K562 (cell line): Measurements from ENCODE around the gene FOSL2. TPM values are rescaled to one million over a fixed set of nuclear protein-coding genes. Genes with fewer than 3 reads are reported as not detected.

Experiments used
- ATAC-seq: fragments of 200-7000 bp; cut with Tn5 transposase; 3 replicates; pipeline ENCODE4 v1.9.1; 2020; ENCODE audit warnings: moderate library complexity
- BruUV-seq: library from RNA; stranded (reverse); fragments of 400-500 nt; replicated peaks from 2 replicates; lab custom pipeline; 2021; lab: Mats Ljungman, UMichigan
- CTCF ChIA-PET: fragments of 300-600 bp; formaldehyde crosslinking; extraction: SDS; loops from one replicate; lab custom pipeline; 2021; ENCODE audit warnings: low intra/inter-chr PET ratio; lab: Yijun Ruan, JAX
- POLR2A ChIA-PET: fragments of 300-600, 350-650 bp; sonication (Branson Sonifier 250); formaldehyde crosslinking; extraction: SDS; loops from one replicate; lab custom pipeline; 2021; ENCODE audit warnings: antibody characterized with exemption, inconsistent platforms; lab: Yijun Ruan, JAX
- DNase-seq, 4 experiments: peaks; one replicate each; pipeline versions ENCODE4 v3.0.0 to v3.0.0-alpha.2; 2011 to 2018; ENCODE audit warnings: low spot score in 3 of 4, mixed read lengths in 3 of 4; ENCODE audit errors: extremely low read depth in 1 of 4
- FAIRE-seq: peaks from 2 replicates; lab custom pipeline; 2011; peaks lifted over from hg19 to GRCh38; lab: Jason Lieb, UNC
- H2AFZ ChIP-seq: 2 replicates; pipeline ENCODE4 v1.6.0; 2011; ENCODE audit warnings: low read depth, low read length, control low read depth, inconsistent platforms
- H3K27ac ChIP-seq: fragments of 200-600 bp; 3 replicates; pipeline ENCODE4 v1.8.0; 2011; ENCODE audit warnings: low read depth, mild to moderate bottlenecking, control low read depth, inconsistent platforms, low read length, moderate library complexity, mixed read lengths; ENCODE audit errors: extremely low read depth
- H3K27me3 ChIP-seq, 2 experiments: fragments of 300-600 bp in 1 of 2; 2 replicates in 1 of 2; 3 replicates in 1 of 2; pipeline versions ENCODE4 v1.6.0 to v1.8.0; 2011; ENCODE audit warnings: inconsistent platforms in 2 of 2, low read length in 2 of 2, mild to moderate bottlenecking in 1 of 2, mixed read lengths in 1 of 2, moderate library complexity in 1 of 2; ENCODE audit not compliant: control insufficient read depth in 2 of 2, insufficient read depth in 2 of 2
- H3K36me3 ChIP-seq: fragments of 300-600 bp; 3 replicates; pipeline ENCODE4 v1.8.0; 2011; ENCODE audit warnings: mild to moderate bottlenecking, low read length, inconsistent platforms; ENCODE audit not compliant: control insufficient read depth, insufficient read depth
- H3K4me1 ChIP-seq, 2 experiments: fragments of 200-600 bp in 1 of 2; replicated peaks in 1 of 2; 2 replicates in 1 of 2; 3 replicates in 1 of 2; pipeline versions ENCODE4 v1.5.1 to v1.8.0; 2011; ENCODE audit warnings: inconsistent platforms in 2 of 2, low read length in 2 of 2, mild to moderate bottlenecking in 1 of 2, mixed read lengths in 1 of 2, moderate library complexity in 1 of 2; ENCODE audit not compliant: control insufficient read depth in 2 of 2, insufficient read depth in 2 of 2
- H3K4me2 ChIP-seq: 2 replicates; pipeline ENCODE4 v1.6.1; 2011; ENCODE audit warnings: low read length, control low read depth, inconsistent platforms, mixed read lengths; ENCODE audit not compliant: insufficient read depth
- H3K4me3 ChIP-seq: fragments of 200-600 bp; sonication (generic), shearing (Covaris generic); 2 replicates; pipeline ENCODE4 v1.5.1; 2016; ENCODE audit warnings: control low read depth, inconsistent platforms
- H3K79me2 ChIP-seq: fragments of 200-600 bp; 3 replicates; pipeline ENCODE4 v1.8.0; 2011; ENCODE audit warnings: low read length, inconsistent platforms; ENCODE audit not compliant: control insufficient read depth, insufficient read depth
- H3K9ac ChIP-seq, 2 experiments: 2 replicates each; pipeline versions ENCODE4 v1.6.0 to v1.6.1; 2011; ENCODE audit warnings: low read depth in 2 of 2, low read length in 2 of 2, control low read depth in 1 of 2, inconsistent platforms in 1 of 2, mild to moderate bottlenecking in 1 of 2, mixed read lengths in 1 of 2; ENCODE audit not compliant: insufficient read depth in 1 of 2
- H3K9me1 ChIP-seq: one replicate; pipeline ENCODE4 v1.6.0; 2011; ENCODE audit warnings: inconsistent platforms, mild to moderate bottlenecking, low read length, moderate library complexity; ENCODE audit not compliant: control insufficient read depth, insufficient read depth
- H3K9me3 ChIP-seq: replicated peaks from 2 replicates; pipeline ENCODE4 v1.5.1; 2011; ENCODE audit warnings: low read depth, low read length, inconsistent platforms; ENCODE audit not compliant: control insufficient read depth, insufficient read depth
- H4K20me1 ChIP-seq: replicated peaks from 2 replicates; pipeline ENCODE4 v1.6.1; 2011; ENCODE audit warnings: low read length, inconsistent platforms, mixed read lengths; ENCODE audit not compliant: control insufficient read depth, insufficient read depth
- AFF1 ChIP-seq, 2 experiments: fragments of 450-650 bp; IDR thresholded peaks; 2 replicates each; pipeline ENCODE4 v1.6.1; 2018; ENCODE audit warnings: mild to moderate bottlenecking in 2 of 2, low read depth in 1 of 2; ENCODE audit not compliant: partially characterized antibody in 2 of 2
- ARID3B ChIP-seq: fragments of 250-450 bp; sonication (Bioruptor Pico); IDR thresholded peaks from 2 replicates; pipeline ENCODE4 v1.4.0; 2020; ENCODE audit warnings: borderline replicate concordance
- WGBS: fragments of 100-300 bp; shearing (Covaris generic); methylation state at CpG from one replicate; pipeline ENCODE4 v1.1.6; 2016; ENCODE audit warnings: low coverage, mixed read lengths; ENCODE audit not compliant: insufficient coverage; ENCODE audit errors: missing lambda C conversion rate; 5-methylcytosine and 5-hydroxymethylcytosine counted together
- in situ Hi-C: fragments of 300-500 bp; cut with MboI; formaldehyde crosslinking; loops from 4 replicates; pipeline ENCODE4 v1.15.0; 2018; ENCODE audit warnings: inconsistent platforms, mixed read lengths
- intact Hi-C: fragments of 100-400 bp; cut with micrococcal nuclease; formaldehyde crosslinking; loops from 2 replicates; pipeline ENCODE4 v1.14.2; 2022
- polyA plus RNA-seq, 8 experiments: library from polyadenylated mRNA; depleted of rRNA in 4 of 8; stranded (reverse) in 5 of 8; unstranded in 3 of 8; fragments of >200 nt; fragmentation: Nextera tagmentation in 2 of 8; fragmentation: Illumina TruSeq in 1 of 8; extraction: Ambion mirVana in 2 of 8; extraction: Trizol in 1 of 8; gene quantifications; 2 replicates each; pipeline versions ENCODE4 v1.2.1 to v1.2.3, GENCODE V29; 2011 to 2014; ENCODE audit warnings: inconsistent platforms in 1 of 8, missing spikeins in 1 of 8
- total RNA-seq, 7 experiments: library from RNA; depleted of rRNA in 6 of 7; stranded (reverse); fragments of >200 nt in 6 of 7; fragmentation: Illumina TruSeq in 2 of 7; extraction: Trizol in 2 of 7; gene quantifications; 2 replicates each; pipeline versions ENCODE4 v1.2.1 to v1.2.3, GENCODE V29; 2011 to 2021; ENCODE audit warnings: low replicate concordance in 1 of 7

FOSL2 gene
- total and polyA plus RNA-seq, 9 of the 15 experiments (the other 6 are each of a cell fraction or from before 2014, with no cell fraction given) = 0.04 to 2.9 (median 0.80) TPM

DNA sequence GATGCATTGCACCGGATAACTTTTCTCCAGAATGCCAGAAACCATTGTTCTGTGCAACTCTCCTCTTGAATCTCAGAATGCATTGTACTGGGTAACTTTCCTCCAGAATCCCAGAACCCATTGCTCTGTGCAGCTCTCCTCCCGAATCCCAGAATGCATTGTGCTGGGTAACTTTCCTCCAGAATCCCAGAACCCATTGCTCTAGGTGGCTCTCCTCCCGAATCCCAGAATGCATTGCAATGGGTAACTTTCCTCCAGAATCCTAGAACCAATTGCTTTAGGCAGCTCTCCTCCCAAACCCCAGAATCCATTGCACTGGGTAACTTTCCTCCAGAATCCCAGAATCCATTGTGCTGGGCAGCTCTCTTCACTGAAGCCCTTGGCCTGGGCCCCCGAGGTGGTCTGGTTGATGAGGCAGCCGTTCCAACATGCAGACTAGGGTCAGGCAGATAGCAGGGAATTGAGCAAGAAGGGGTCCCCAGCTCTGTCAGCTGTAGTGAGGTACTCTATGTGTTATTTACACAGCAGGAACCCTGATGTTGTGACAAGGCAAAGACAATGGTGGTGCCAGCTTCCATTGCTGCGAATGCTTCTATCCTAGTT, 9.4 kb downstream of the FOSL2 start:
- no peak for DNase-seq
- Histone ChIP-seq H3K9me3 (no peaks in the 10 kb centered on the region), H3K4me1 (peaks cover 0 to 4% of the 10 kb centered on the region in 2 experiments; a peak in 1 of 5 replicates), H3K27ac (no peak overlapping the region), H3K4me2 (no peak overlapping the region), H3K36me3 (no peaks in the 10 kb centered on the region), H3K9me1 (no peaks in the 10 kb centered on the region), H4K20me1 (no peaks in the 10 kb centered on the region), H2AFZ (no peak overlapping the region), H3K9ac (no peak overlapping the region), H3K4me3 (no peak overlapping the region), H3K27me3 (peaks cover 15 to 44% of the 10 kb centered on the region in 2 experiments), H3K79me2 (no peaks in the 10 kb centered on the region)
- TF ChIP-seq ARID3B (CRISPR knock-in tag) (no peak), AFF1 (IDR thresholded peaks at IDR 0.05; ENCODE audit: low read depth in 1 of 2, partially characterized antibody in 2 of 2) (peak in 1 of 2 experiments; percentile 71)
- in situ Hi-C loops (loop anchor here (10.0 kb wide), 1 partner anchor 237 kb away; no protein-coding TSS in a partner anchor), intact Hi-C loops (no loop called here)
- ChIA-PET CTCF (no interaction called here), POLR2A (interaction anchor here (0.9 to 1.2 kb wide), 3 partner anchors 10 to 596 kb away, joined by 3 read pairs; no protein-coding TSS in a partner anchor)
- BruUV-seq = no TSS peak
- WGBS = 4% methylated on average over 6 of the region's 6 CpGs
- ATAC-seq = no peak
- no peak for FAIRE-seq
